Vagina (tissue), 2 donors: ENCODE results near the gene PCK1.

Experiments
- POLR2A ChIP-seq, 2 donors: fragments of 450-650 bp; IDR thresholded peaks; one replicate each; pipeline ENCODE4 v1.6.1; 2017; ENCODE audit warnings: antibody characterized with exemption in 2 of 2, mild to moderate bottlenecking in 2 of 2, moderate library complexity in 2 of 2
- POLR2AphosphoS5 ChIP-seq, 2 donors: sonication (generic); formaldehyde crosslinking; IDR thresholded peaks; one replicate each; pipeline ENCODE4 v1.9.0; 2017; ENCODE audit warnings: antibody characterized with exemption in 2 of 2, mild to moderate bottlenecking in 2 of 2, low read depth in 1 of 2; ENCODE audit not compliant: insufficient read depth in 1 of 2
- TF ChIP-seq, protein P1 (sequence below), 3 experiments: fragments of 450-650 bp in 2 of 3; fragments of 200-600 bp in 1 of 3; sonication (generic) in 1 of 3; IDR thresholded peaks; one replicate each; pipeline ENCODE4 v1.5.1; 2017 to 2019; ENCODE audit warnings: antibody characterized with exemption in 3 of 3, mild to moderate bottlenecking in 2 of 3, moderate library complexity in 2 of 3

DNA sequence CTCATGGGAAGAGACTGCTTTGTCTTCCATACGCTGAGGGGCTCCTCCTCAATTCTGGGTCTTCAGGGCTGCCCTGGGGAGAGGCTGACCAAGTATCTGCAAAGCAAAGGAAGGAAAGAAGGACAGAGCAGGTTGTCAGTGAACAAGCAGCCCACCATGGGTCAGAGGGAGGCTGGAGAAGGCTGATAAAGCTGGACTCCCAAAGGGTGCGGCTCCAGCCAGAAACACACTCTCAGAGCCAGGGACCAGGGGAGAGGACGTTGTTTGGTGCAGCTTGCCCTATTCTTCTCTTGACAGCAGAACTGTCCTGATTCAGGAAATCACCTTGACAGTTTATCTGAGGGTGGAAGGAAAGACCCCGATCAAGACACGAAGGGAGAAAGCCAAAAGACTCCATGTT is 25.6 kb upstream of the PCK1 start:
- TF ChIP-seq, protein P1, sequence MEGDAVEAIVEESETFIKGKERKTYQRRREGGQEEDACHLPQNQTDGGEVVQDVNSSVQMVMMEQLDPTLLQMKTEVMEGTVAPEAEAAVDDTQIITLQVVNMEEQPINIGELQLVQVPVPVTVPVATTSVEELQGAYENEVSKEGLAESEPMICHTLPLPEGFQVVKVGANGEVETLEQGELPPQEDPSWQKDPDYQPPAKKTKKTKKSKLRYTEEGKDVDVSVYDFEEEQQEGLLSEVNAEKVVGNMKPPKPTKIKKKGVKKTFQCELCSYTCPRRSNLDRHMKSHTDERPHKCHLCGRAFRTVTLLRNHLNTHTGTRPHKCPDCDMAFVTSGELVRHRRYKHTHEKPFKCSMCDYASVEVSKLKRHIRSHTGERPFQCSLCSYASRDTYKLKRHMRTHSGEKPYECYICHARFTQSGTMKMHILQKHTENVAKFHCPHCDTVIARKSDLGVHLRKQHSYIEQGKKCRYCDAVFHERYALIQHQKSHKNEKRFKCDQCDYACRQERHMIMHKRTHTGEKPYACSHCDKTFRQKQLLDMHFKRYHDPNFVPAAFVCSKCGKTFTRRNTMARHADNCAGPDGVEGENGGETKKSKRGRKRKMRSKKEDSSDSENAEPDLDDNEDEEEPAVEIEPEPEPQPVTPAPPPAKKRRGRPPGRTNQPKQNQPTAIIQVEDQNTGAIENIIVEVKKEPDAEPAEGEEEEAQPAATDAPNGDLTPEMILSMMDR (IDR thresholded peaks at IDR 0.05), result no peak
- TF ChIP-seq POLR2AphosphoS5 (IDR thresholded peaks at IDR 0.05; ENCODE audit: insufficient read depth in 1 of 2, low read depth in 1 of 2) (no peak), POLR2A (IDR thresholded peaks at IDR 0.05) (no peak)
